A549 (cell line): ENCODE measurements around the gene CCDC185.

ENCODE experiments used
- CHD2 ChIP-seq: fragments of 150-350 bp; IDR thresholded peaks from 2 replicates; pipeline ENCODE4 v1.6.1; 2014; ENCODE audit warnings: low read length; ENCODE audit not compliant: partially characterized antibody
- EP300 ChIP-seq, 2 experiments: fragments of >200 bp; sonication (Bioruptor Twin); formaldehyde crosslinking; IDR thresholded peaks; 2 replicates in 1 of 2; 3 replicates in 1 of 2; pipeline ENCODE4 v1.6.1; 2016 to 2017
- FOSL2 ChIP-seq, 2 experiments: fragments of 450-650 bp in 1 of 2; fragments of >200 bp in 1 of 2; sonication (Bioruptor Twin) in 1 of 2; formaldehyde crosslinking; IDR thresholded peaks; 2 replicates each; pipeline versions ENCODE4 v1.5.0 to v1.6.1; 2016 to 2020; ENCODE audit warnings: mild to moderate bottlenecking in 1 of 2, moderate library complexity in 1 of 2
- HDAC2 ChIP-seq: fragments of 200-600 bp; sonication (generic); IDR thresholded peaks from 2 replicates; pipeline ENCODE4 v1.6.1; 2016
- HOXA7 ChIP-seq: fragments of 250-450 bp; sonication (Bioruptor Pico); IDR thresholded peaks from 2 replicates; pipeline ENCODE4 v1.5.0; 2020; ENCODE audit warnings: mild to moderate bottlenecking, moderate library complexity
- JUNB ChIP-seq: fragments of >200 bp; sonication (Bioruptor Twin); formaldehyde crosslinking; IDR thresholded peaks from 2 replicates; pipeline ENCODE4 v1.6.1; 2016
- MYC ChIP-seq: IDR thresholded peaks from 2 replicates; pipeline ENCODE4 v1.6.1; 2012; ENCODE audit warnings: mild to moderate bottlenecking, inconsistent platforms, low read length, improper control_type of control experiment, borderline replicate concordance
- POLR2A ChIP-seq: IDR thresholded peaks from 2 replicates; pipeline ENCODE4 v1.6.1; 2012; ENCODE audit warnings: mild to moderate bottlenecking, low read length
- RAD21 ChIP-seq, 2 experiments: fragments of >200 bp in 1 of 2; sonication (Bioruptor Twin) in 1 of 2; formaldehyde crosslinking in 1 of 2; IDR thresholded peaks in 1 of 2; conservative IDR thresholded peaks in 1 of 2; 2 replicates in 1 of 2; 3 replicates in 1 of 2; pipeline ENCODE4 v1.6.1; 2012 to 2018; ENCODE audit warnings: inconsistent platforms in 1 of 2
- ZC3H11A ChIP-seq: fragments of 450-650 bp; IDR thresholded peaks from 2 replicates; pipeline ENCODE4 v1.6.1; 2014; ENCODE audit warnings: antibody characterized with exemption, mild to moderate bottlenecking
- ZSCAN20 ChIP-seq: fragments of 250-450 bp; sonication (Bioruptor Pico); IDR thresholded peaks from 2 replicates; pipeline ENCODE4 v1.8.0; 2022; ENCODE audit warnings: mild to moderate bottlenecking, moderate library complexity
- TF ChIP-seq, protein P1 (sequence below): fragments of >200 bp; sonication (Bioruptor Twin); formaldehyde crosslinking; IDR thresholded peaks from 3 replicates; pipeline ENCODE4 v1.5.1; 2016
- TF ChIP-seq, protein P2 (sequence below): fragments of 200-600 bp; sonication (generic); IDR thresholded peaks from 2 replicates; pipeline ENCODE4 v1.6.1; 2016; ENCODE audit warnings: antibody characterized with exemption, mild to moderate bottlenecking, moderate library complexity

GRCh38 chr1:223430236-223430635 lies 37.0 kb downstream of the CCDC185 start:
- TF ChIP-seq, protein P1, sequence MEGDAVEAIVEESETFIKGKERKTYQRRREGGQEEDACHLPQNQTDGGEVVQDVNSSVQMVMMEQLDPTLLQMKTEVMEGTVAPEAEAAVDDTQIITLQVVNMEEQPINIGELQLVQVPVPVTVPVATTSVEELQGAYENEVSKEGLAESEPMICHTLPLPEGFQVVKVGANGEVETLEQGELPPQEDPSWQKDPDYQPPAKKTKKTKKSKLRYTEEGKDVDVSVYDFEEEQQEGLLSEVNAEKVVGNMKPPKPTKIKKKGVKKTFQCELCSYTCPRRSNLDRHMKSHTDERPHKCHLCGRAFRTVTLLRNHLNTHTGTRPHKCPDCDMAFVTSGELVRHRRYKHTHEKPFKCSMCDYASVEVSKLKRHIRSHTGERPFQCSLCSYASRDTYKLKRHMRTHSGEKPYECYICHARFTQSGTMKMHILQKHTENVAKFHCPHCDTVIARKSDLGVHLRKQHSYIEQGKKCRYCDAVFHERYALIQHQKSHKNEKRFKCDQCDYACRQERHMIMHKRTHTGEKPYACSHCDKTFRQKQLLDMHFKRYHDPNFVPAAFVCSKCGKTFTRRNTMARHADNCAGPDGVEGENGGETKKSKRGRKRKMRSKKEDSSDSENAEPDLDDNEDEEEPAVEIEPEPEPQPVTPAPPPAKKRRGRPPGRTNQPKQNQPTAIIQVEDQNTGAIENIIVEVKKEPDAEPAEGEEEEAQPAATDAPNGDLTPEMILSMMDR, result no peak
- TF ChIP-seq POLR2A (no peak), RAD21 (conservative IDR thresholded peaks at IDR 0.05 in 1 of 2, IDR thresholded peaks at IDR 0.05 in 1 of 2) (no peak), MYC (no peak), JUNB (no peak), HOXA7 (CRISPR knock-in tag) (no peak), HDAC2 (no peak), ZSCAN20 (CRISPR knock-in tag) (no peak), CHD2 (no peak), ZC3H11A (no peak), EP300 (IDR thresholded peaks at IDR 0.05) (no peak), FOSL2 (IDR thresholded peaks at IDR 0.05) (no peak), FOSL2 (CRISPR knock-in tag; IDR thresholded peaks at IDR 0.05) (no peak)
- TF ChIP-seq, protein P2, sequence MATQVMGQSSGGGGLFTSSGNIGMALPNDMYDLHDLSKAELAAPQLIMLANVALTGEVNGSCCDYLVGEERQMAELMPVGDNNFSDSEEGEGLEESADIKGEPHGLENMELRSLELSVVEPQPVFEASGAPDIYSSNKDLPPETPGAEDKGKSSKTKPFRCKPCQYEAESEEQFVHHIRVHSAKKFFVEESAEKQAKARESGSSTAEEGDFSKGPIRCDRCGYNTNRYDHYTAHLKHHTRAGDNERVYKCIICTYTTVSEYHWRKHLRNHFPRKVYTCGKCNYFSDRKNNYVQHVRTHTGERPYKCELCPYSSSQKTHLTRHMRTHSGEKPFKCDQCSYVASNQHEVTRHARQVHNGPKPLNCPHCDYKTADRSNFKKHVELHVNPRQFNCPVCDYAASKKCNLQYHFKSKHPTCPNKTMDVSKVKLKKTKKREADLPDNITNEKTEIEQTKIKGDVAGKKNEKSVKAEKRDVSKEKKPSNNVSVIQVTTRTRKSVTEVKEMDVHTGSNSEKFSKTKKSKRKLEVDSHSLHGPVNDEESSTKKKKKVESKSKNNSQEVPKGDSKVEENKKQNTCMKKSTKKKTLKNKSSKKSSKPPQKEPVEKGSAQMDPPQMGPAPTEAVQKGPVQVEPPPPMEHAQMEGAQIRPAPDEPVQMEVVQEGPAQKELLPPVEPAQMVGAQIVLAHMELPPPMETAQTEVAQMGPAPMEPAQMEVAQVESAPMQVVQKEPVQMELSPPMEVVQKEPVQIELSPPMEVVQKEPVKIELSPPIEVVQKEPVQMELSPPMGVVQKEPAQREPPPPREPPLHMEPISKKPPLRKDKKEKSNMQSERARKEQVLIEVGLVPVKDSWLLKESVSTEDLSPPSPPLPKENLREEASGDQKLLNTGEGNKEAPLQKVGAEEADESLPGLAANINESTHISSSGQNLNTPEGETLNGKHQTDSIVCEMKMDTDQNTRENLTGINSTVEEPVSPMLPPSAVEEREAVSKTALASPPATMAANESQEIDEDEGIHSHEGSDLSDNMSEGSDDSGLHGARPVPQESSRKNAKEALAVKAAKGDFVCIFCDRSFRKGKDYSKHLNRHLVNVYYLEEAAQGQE, result no peak
